Naive thymus-derived CD8-positive, alpha-beta T cell (primary cell): ENCODE data around the gene EFHD1. TPM values are rescaled to one million over a fixed set of nuclear protein-coding genes. Genes with fewer than 3 reads are reported as not detected.
A peak's percentile ranks its signal among the peaks of the same experiment; 100 is the strongest.
"Not testable (repeated sequence)": the region's sequence is repeated elsewhere in the genome, so short reads cannot be mapped to it uniquely, and the experiment has no call there.

ENCODE experiments used
- ATAC-seq, 2 donors: fragments of 150-1000 bp; cut with Tn5 transposase in 1 of 2; sonication (Bioruptor Pico), chemical (Tn5 transposase) in 1 of 2; 1 replicate in 1 of 2; 2 replicates in 1 of 2; pipeline ENCODE4 v1.10.0; 2021; ENCODE audit warnings: mild to moderate bottlenecking in 2 of 2, moderate library complexity in 2 of 2
- POLR2A ChIA-PET: fragments of 350-600 bp; sonication (Branson Sonifier 250); formaldehyde crosslinking; loops from one replicate; lab custom pipeline; 2021; ENCODE audit warnings: antibody characterized with exemption; lab: Charles Lee
- DNase-seq, 10 donors: peaks; one replicate each; pipeline versions ENCODE4 v3.0.0 to v3.0.0-alpha.2; 2020 to 2022
- H3K27ac Mint-ChIP-seq, 10 donors: one replicate each; pipeline ENCODE4 v1.8.0; 2020 to 2022; ENCODE audit warnings: mild to moderate bottlenecking in 10 of 10, mixed read lengths in 10 of 10, moderate library complexity in 4 of 10, inconsistent platforms in 1 of 10
- H3K27me3 Mint-ChIP-seq, 5 donors: one replicate each; pipeline ENCODE4 v1.8.0; 2021 to 2022; ENCODE audit warnings: mixed read lengths in 5 of 5
- H3K36me3 Mint-ChIP-seq, 3 donors: one replicate each; pipeline ENCODE4 v1.8.0; 2020 to 2022; ENCODE audit warnings: mixed read lengths in 3 of 3, mild to moderate bottlenecking in 2 of 3, inconsistent platforms in 1 of 3
- H3K4me1 Mint-ChIP-seq, 4 donors: one replicate each; pipeline ENCODE4 v1.8.0; 2021 to 2022; ENCODE audit warnings: mixed read lengths in 4 of 4
- H3K4me3 Mint-ChIP-seq, 10 donors: one replicate each; pipeline ENCODE4 v1.8.0; 2020 to 2022; ENCODE audit warnings: mild to moderate bottlenecking in 10 of 10, mixed read lengths in 10 of 10, moderate library complexity in 6 of 10, inconsistent platforms in 1 of 10
- H3K9me3 Mint-ChIP-seq, 9 donors: one replicate each; pipeline ENCODE4 v1.8.0; 2020 to 2022; ENCODE audit warnings: mixed read lengths in 9 of 9, mild to moderate bottlenecking in 3 of 9, inconsistent platforms in 1 of 9, moderate library complexity in 1 of 9
- polyA plus RNA-seq, 3 donors: library from polyadenylated mRNA; unstranded; fragments of 300-500 nt; fragmentation: Illumina TruSeq; gene quantifications; one replicate each; pipeline ENCODE4 v1.2.3, GENCODE V29; 2021
- total RNA-seq, 8 experiments: library from RNA in 2 of 8; stranded (reverse) in 2 of 8; gene quantifications; one replicate each; pipeline ENCODE4 v1.2.3 and lab custom pipeline; 2021 to 2026

The EFHD1 gene
- total and polyA plus RNA-seq, 5 experiments from 2014 or later = 2.5 to 6.9 (median 4.3) TPM

DNA sequence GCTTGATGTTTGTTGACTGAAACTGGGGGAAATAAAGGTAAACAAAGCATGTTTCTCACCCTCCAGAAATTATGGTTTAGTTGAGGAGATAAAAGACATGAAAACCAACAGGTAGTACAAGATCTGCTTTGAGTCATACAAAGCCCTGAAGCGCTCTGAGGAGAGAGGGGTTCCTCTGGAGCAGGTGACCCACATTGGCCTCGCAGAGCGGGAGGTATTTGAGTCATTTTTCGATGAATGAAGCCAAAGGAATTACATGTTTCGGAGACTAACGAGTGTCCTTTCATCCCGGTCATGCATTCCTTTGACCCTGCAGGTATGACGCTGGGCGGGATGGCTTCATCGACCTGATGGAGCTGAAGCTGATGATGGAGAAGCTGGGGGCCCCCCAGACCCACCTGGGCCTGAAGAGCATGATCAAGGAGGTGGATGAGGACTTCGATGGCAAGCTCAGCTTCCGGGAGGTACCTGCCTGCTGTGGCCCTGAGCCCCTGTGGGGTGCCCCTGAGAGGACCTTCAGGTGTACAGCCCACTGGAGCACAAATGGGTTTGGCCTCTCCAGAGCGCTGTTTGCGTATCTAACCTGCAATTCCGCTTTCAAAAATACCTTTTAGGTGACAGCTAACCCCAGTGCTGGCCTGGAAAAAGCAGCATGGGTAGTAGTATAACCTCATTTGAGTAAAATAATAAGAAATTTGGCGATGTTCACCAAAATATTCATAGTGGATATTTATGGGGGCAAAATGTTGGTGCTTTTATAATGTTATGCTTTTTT lies 29.3 kb downstream of the EFHD1 start:
- peaks cover 0 to 4% (median 4%) of the 10 kb centered on the region in 5 donors for H3K27me3 Mint-ChIP-seq
- ATAC-seq (no peak), DNase-seq (no peak)
- H3K9me3 Mint-ChIP-seq = peaks cover 0 to 2% (median 0%) of the 10 kb centered on the region in 9 donors
- H3K4me3 Mint-ChIP-seq = no peak overlapping the region
- peaks cover 0 to 4% (median 0%) of the 10 kb centered on the region in 4 donors for H3K4me1 Mint-ChIP-seq
- POLR2A ChIA-PET = no interaction called here
- H3K36me3 Mint-ChIP-seq = no peaks in the 10 kb centered on the region
- H3K27ac Mint-ChIP-seq = no peak overlapping the region

GRCh38 chr2:232666051-232666805 lies 32.8 kb downstream of the EFHD1 start:
- POLR2A ChIA-PET = no interaction called here
- H3K27me3 Mint-ChIP-seq = peaks cover 1 to 9% (median 6%) of the 10 kb centered on the region in 5 donors
- H3K9me3 Mint-ChIP-seq = peaks cover 0 to under 1% (median 0%) of the 10 kb centered on the region in 9 donors
- ATAC-seq = no peak
- H3K36me3 Mint-ChIP-seq = no peaks in the 10 kb centered on the region
- H3K27ac Mint-ChIP-seq = no peak overlapping the region
- DNase-seq = no peak
- H3K4me1 Mint-ChIP-seq = peaks cover 0 to 1% (median 0%) of the 10 kb centered on the region in 4 donors
- no peak overlapping the region for H3K4me3 Mint-ChIP-seq

GRCh38 chr2:232667989-232668583 lies 34.7 kb downstream of the EFHD1 start:
- no peaks in the 10 kb centered on the region for H3K36me3 Mint-ChIP-seq
- no peak for ATAC-seq
- no peak overlapping the region for H3K4me3 Mint-ChIP-seq
- peaks cover 1 to 9% (median 4%) of the 10 kb centered on the region in 5 donors for H3K27me3 Mint-ChIP-seq
- H3K4me1 Mint-ChIP-seq = peaks cover 0 to 1% (median 0%) of the 10 kb centered on the region in 4 donors
- POLR2A ChIA-PET = no interaction called here
- H3K9me3 Mint-ChIP-seq = no peaks in the 10 kb centered on the region
- no peak overlapping the region for H3K27ac Mint-ChIP-seq
- DNase-seq = no peak

GRCh38 chr2:232668805-232669444 lies 35.5 kb downstream of the EFHD1 start:
- Mint-ChIP-seq H3K36me3 (no peaks in the 10 kb centered on the region), H3K27ac (peak overlapping the region in 3 of 10 donors; percentile 18 to 52 (median 48)), H3K4me1 (peaks cover 0 to 1% (median 0%) of the 10 kb centered on the region in 4 donors), H3K9me3 (no peaks in the 10 kb centered on the region), H3K4me3 (no peak overlapping the region), H3K27me3 (peaks cover 1 to 9% (median 4%) of the 10 kb centered on the region in 5 donors)
- ATAC-seq (no peak), DNase-seq (no peak)
- POLR2A ChIA-PET = no interaction called here

DNA sequence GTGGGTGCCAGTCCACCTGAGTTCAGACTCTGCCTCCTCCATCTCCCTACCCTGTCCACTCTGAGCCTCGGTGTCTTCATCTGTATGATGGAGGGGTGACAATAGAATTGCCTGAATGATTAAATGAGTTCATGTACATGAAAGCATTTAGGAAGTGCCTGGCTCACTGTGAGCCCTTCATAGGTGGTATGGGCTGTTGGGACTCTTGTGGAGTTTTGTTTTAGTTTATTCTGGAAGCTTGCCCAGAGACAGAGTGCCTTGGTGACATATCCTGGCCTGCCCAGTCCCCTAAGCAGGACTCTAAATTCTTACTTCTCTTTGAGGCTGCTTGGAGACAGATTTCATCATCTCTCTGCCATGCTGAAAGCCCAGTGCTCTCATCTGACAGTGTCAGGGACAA lies 39.2 kb downstream of the EFHD1 start:
- H3K36me3 Mint-ChIP-seq = no peaks in the 10 kb centered on the region
- H3K27ac Mint-ChIP-seq = no peak overlapping the region
- DNase-seq (no peak), ATAC-seq (no peak)
- POLR2A ChIA-PET = no interaction called here
- H3K4me3 Mint-ChIP-seq = no peak overlapping the region
- peaks cover 0 to 3% (median under 1%) of the 10 kb centered on the region in 4 donors for H3K4me1 Mint-ChIP-seq
- peaks cover 1 to 13% (median 9%) of the 10 kb centered on the region in 5 donors for H3K27me3 Mint-ChIP-seq
- no peaks in the 10 kb centered on the region for H3K9me3 Mint-ChIP-seq

GRCh38 chr2:232674491-232674890 lies 41.1 kb downstream of the EFHD1 start:
- no peak for ATAC-seq
- POLR2A ChIA-PET = no interaction called here

GRCh38 chr2:232675381-232675780 lies 42.0 kb downstream of the EFHD1 start:
- DNase-seq = no peak
- Mint-ChIP-seq H3K9me3 (no peaks in the 10 kb centered on the region), H3K4me3 (no peak overlapping the region), H3K36me3 (no peaks in the 10 kb centered on the region), H3K27me3 (peaks cover 0 to 16% (median 4%) of the 10 kb centered on the region in 5 donors), H3K4me1 (peaks cover 0 to 3% (median 0%) of the 10 kb centered on the region in 4 donors), H3K27ac (peak overlapping the region in 1 of 10 donors; percentile 53)
- POLR2A ChIA-PET = no interaction called here
- ATAC-seq = no peak

More at GRCh38 chr2:232674491-232674890, 41.1 kb downstream of the EFHD1 start:
- no peak for DNase-seq
- Mint-ChIP-seq H3K4me1 (peaks cover 0 to 3% (median 0%) of the 10 kb centered on the region in 4 donors), H3K36me3 (no peaks in the 10 kb centered on the region), H3K27me3 (peaks cover 0 to 10% (median 4%) of the 10 kb centered on the region in 5 donors), H3K9me3 (no peaks in the 10 kb centered on the region), H3K4me3 (no peak overlapping the region), H3K27ac (no peak overlapping the region)

DNA sequence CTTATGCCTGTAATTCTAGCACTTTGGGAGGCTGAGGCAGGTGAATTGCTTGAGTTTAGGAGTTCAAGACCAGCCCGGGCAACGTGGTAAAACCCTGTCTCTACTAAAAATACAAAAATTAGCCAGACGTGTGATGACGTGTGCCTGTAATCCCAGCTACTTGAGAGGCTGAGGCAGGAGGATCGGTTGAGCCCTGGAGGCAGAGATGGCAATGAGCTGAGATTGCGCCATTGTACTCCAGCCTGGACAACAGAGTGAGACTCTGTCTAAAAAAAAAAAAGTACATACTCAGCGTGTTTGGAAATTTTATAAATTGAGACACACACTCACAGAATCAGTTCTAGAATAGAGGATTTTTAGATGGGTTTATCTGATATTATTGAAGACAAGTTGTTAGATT lies 46.6 kb downstream of the EFHD1 start:
- H3K4me1 Mint-ChIP-seq = peaks cover 0 to 3% (median 0%) of the 10 kb centered on the region in 4 donors
- DNase-seq = no peak
- POLR2A ChIA-PET = interaction anchor here (0.7 kb wide), 1 partner anchor 44 kb away, joined by 4 read pairs; no protein-coding TSS in a partner anchor
- no peak overlapping the region for H3K4me3 Mint-ChIP-seq
- H3K9me3 Mint-ChIP-seq = no peaks in the 10 kb centered on the region
- no peaks in the 10 kb centered on the region for H3K36me3 Mint-ChIP-seq
- H3K27ac Mint-ChIP-seq = no peak overlapping the region
- ATAC-seq = no peak
- peaks cover 6 to 27% (median 10%) of the 10 kb centered on the region in 5 donors for H3K27me3 Mint-ChIP-seq

DNA sequence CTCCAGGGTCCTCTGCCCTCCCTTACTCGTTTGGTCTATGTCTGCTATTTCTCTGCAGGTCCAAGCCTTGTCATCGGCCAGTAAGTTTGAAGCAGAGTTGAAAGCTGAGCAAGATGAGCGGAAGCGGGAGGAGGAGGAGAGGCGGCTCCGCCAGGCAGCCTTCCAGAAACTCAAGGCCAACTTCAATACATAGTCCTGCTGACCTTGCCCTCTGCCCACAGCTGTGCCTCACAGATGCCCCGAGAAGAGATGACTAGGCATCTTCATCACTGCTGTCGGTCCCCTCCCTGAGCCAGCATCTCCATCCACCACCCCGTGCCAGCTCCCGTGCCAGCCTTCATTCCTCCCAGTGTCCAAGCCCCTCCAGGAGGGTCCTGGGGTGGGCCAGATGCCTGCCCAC lies 48.1 kb downstream of the EFHD1 start:
- H3K4me1 Mint-ChIP-seq = peaks cover 0 to 1% (median 0%) of the 10 kb centered on the region in 4 donors
- no peak overlapping the region for H3K4me3 Mint-ChIP-seq
- no peaks in the 10 kb centered on the region for H3K36me3 Mint-ChIP-seq
- peak overlapping the region in 1 of 10 donors; percentile 34 for H3K27ac Mint-ChIP-seq
- POLR2A ChIA-PET = no interaction called here
- H3K9me3 Mint-ChIP-seq = no peaks in the 10 kb centered on the region
- no peak for ATAC-seq
- DNase-seq = no peak
- peaks cover 6 to 27% (median 9%) of the 10 kb centered on the region in 5 donors for H3K27me3 Mint-ChIP-seq

GRCh38 chr2:232683368-232683767 lies 50.0 kb downstream of the EFHD1 start:
- DNase-seq = no peak
- POLR2A ChIA-PET = interaction anchor here (0.6 kb wide), 1 partner anchor 120 kb away, joined by 5 read pairs; no protein-coding TSS in a partner anchor
- Mint-ChIP-seq H3K27ac (no peak overlapping the region), H3K36me3 (no peaks in the 10 kb centered on the region), H3K4me3 (no peak overlapping the region), H3K4me1 (no peaks in the 10 kb centered on the region), H3K9me3 (no peaks in the 10 kb centered on the region), H3K27me3 (peaks cover 6 to 27% (median 9%) of the 10 kb centered on the region in 5 donors)
- no peak for ATAC-seq

- ATAC-seq, H3K27ac Mint-ChIP-seq, H3K9me3 Mint-ChIP-seq, H3K36me3 Mint-ChIP-seq, POLR2A ChIA-PET, H3K4me1 Mint-ChIP-seq, H3K4me3 Mint-ChIP-seq, DNase-seq: not testable (repeated sequence)
- H3K27me3 Mint-ChIP-seq = peaks cover 4 to 14% (median 9%) of the 10 kb centered on the region in 5 donors
Observed at GRCh38 chr2:232685391-232685790, 52.0 kb downstream of the EFHD1 start.
